ENCODE measurements around the gene SELENOW.

DNA sequence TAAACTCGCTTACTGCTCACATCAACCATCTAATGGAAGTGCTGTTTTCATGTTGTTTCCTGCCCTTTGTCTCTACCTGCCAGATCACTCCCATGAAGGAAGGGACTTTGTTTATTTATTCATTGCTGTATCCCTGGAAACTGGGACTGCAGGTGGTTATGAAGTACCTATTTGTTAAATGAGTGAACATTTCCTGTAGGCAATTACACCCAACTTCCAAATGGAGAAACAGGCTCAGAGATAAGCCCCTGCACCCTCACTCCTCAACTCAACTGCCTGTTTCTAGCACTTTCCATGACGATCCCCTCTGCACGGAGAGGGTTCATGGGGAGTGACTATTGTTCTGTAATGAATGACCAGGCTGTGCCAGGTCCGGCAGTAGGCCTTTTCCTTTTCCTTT, 1.9 kb upstream of the SELENOW start:
- TF ChIP-seq, protein P1, sequence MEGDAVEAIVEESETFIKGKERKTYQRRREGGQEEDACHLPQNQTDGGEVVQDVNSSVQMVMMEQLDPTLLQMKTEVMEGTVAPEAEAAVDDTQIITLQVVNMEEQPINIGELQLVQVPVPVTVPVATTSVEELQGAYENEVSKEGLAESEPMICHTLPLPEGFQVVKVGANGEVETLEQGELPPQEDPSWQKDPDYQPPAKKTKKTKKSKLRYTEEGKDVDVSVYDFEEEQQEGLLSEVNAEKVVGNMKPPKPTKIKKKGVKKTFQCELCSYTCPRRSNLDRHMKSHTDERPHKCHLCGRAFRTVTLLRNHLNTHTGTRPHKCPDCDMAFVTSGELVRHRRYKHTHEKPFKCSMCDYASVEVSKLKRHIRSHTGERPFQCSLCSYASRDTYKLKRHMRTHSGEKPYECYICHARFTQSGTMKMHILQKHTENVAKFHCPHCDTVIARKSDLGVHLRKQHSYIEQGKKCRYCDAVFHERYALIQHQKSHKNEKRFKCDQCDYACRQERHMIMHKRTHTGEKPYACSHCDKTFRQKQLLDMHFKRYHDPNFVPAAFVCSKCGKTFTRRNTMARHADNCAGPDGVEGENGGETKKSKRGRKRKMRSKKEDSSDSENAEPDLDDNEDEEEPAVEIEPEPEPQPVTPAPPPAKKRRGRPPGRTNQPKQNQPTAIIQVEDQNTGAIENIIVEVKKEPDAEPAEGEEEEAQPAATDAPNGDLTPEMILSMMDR (IDR thresholded peaks at IDR 0.05) = no peak
- TF ChIP-seq POLR2A (IDR thresholded peaks at IDR 0.05) = no peak
